CD4-positive, alpha-beta T cell treated with Interleukin-10 for 1 hour (primary cell): ENCODE data around the gene GAS2L3.
"Not testable (repeated sequence)": the region's sequence is repeated elsewhere in the genome, so short reads cannot be mapped to it uniquely, and the experiment has no call there.

Source experiments
- DNase-seq: peaks from one replicate; pipeline ENCODE4 v3.0.0-alpha.2; 2020

The GAS2L3 gene

DNA sequence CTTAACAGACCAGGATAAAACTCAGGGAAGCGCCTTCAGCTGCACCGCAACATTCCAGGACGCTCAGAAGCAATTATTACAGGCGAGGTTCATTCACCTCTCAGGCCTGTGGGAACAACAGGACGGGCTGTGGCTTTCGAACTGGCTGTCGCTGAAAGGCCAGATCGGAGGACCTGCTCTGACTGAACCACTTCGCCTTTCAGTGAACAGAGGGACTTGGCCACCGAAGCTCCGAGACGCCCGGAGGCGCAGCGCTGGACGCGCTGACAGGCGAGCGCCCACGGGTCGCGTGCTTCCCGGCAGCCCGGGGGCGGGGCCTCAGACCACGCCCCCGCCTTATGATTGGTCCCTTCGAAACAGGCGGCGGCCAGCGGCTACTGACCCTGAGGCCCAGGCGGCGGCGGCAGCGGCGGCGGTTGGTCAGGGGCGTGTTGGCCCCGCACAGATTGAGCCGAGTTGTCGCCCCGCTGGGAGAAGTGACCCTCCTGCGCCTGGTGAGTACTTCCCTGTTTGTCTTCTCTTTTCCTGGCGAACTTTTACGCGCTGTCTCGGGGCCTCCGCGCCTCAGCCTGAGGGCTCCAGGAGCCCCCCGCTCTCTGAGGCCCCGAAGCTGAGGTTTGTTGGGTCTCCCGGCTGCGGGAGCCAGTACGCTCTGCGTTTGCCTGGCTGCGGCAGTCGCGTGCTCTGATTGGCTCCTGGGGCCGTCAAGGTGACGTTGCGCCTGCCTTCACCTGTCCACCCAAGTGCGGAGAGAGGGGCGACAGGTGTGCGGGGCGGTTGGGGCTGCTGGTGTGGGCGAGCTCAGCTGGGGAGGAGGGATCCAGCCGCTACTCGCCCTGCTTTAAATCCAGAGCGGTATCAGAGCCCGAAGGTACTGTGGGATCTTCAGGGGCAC lies at the start of gene GAS2L3:
Gene GAS2L3, plus strand, starts transcription at position 393 of the 895 bp plus-strand sequence. CDS start 21,221 bp downstream, outside the sequence.
- peak; percentile 59 for DNase-seq

DNA sequence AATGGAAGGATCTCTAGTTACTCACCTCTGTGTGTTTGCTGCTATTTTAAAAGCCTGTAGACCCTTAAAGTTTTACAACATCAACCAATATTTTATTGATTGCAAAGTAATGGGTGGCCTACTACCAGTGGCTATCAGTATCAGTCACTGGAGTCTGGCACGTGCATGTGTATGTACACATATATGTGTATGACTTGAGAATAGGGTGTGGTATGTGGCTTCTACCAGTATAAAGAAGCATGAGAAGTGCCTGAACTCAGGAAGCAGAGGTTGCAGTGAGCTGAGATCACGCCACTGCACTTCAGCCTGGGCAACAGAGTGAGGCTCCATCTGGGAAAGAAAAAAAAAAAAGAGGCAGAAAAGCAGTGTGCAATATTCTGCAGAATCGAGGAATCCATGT lies 45.5 kb upstream of the GAS2L3 start:
- DNase-seq: no peak

DNA sequence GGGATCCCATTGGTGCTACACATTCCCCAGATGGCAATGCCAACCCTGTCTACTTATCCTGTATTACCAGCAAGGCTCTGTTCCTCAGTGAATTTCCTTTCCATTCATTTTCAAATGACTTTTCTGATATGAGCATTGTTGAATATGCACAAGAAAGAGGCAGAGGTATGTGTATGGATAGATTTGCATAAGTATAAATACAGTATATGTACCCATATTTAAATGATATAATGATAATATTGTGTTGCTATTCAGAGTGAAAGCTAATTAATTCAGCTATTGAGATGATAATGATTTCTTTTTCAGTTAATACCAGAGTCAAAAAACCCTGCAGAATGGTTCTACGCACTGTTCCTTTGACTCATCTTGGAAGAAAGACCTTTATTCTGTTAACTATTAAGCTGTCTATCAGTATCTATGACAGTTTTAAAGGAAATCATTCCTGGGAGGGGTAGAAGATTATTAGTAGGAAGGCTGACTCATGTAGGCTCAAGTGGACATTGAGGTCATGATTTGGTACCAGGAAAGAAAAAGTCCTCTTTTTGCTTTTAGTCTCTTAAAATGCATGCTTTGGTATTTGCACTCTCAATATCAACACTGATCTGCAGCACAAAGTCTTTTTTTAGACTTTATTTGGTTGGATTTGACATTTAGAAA lies 44.9 kb upstream of the GAS2L3 start:
- DNase-seq: no peak

DNA sequence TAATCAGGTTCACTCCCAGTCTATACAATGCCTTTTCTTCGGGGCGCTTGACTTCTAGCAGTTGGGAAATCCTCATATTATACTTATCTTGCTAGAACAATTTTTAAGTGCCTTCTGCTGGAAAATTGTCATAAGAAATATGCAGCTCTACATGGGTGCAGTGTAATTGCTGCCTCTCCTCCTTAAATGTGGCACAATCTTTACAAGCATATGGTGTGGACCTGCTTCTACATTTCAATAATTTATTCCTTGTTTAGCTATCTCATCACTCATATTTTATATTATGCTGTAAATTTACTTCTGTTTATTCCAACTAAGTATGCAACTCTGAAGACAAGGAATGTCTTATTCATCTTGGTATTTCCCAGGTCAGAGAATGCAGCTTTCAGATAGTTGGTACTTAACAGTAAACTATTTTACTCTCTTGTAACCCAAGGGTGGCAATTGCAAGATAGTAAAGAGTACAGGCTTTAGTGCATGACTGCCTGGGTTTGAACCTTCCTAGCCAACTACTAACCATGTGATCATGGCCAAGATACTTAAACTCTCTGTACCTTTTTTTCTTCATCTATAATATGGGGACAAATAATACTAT lies 43.6 kb upstream of the GAS2L3 start:
- no peak for DNase-seq

DNA sequence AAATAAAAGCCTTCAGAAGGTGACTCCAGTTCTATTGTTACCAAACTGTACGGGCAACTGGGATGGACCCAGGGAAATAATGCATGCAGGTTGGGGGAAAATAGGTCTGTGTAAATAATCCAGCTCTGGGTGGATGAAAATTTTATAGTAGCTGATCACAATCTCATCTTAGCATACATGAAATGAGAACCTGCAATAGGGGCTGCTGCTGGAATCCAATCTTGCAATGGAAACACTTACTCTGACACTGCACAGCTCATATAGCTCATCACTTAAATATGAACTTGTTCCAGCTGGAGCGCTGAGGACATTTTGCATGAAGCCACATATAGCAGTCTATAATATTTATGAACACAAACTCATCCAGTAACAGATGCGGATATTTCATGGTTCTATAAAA lies 40.1 kb upstream of the GAS2L3 start:
- no peak for DNase-seq

DNA sequence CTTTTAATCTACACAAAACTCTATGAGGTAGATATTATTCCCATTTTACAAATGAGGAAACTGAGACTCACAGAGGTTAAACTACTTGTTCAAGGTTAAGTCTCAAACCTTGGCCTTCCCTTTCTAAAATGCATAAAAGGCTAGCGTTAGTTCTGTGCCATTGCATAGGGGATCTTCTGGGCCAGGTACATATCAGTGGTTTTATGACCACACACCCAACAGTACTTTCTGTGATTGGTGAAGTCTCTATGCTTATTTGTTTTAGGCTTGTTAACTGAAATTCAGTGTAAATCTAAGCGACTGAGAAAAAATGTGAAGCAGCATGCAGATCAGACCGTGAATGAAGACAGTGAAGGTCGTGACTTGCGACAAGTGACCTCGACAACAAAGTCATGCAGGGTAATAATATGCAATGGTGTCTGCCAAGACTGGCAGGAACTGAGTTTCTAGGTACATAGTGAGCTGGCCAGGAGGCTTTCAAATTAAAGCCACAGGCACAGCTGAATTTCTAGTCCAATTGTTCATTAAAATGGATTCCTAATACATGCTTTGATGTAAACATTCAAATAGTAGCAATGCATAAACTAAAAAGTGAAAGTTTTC lies 38.8 kb upstream of the GAS2L3 start:
- DNase-seq: no peak

DNA sequence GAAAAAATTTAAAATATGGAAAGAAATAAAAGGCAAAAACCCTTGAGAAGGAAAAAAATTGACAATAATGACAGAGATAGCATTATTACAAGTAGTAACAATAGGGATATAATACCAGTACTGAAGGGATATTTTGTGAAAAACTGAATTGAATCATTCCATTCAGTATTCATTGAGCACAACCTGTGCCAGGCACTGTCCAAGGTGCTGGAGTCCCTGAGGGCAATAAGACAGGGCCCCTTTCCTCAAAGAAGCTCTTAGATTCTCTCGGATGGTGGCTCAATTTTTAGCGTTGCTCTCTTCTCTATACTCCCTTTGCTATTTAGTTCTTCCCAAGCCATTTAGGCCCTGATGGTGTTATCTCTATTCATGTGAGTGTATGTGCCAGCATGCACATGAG lies 34.3 kb upstream of the GAS2L3 start:
- no peak for DNase-seq

DNA sequence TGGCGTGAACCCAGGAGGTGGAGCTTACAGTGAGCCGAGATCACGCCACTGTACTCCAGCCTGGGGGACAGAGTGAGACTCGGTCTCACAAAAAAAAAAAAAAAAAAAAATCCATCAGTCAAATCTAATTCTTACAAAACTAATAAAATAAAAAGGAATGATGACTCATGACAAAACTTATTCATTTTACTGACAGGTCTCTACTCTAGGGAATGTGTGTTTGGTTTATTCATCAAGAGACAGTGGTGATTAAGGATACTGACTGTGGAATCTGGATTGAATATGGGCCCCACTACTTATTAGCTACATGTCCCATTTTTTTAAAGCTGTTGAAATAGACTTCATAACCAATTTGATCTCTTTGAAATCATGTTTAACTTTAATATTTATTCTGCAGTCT lies 29.3 kb upstream of the GAS2L3 start:
- DNase-seq: no peak

DNA sequence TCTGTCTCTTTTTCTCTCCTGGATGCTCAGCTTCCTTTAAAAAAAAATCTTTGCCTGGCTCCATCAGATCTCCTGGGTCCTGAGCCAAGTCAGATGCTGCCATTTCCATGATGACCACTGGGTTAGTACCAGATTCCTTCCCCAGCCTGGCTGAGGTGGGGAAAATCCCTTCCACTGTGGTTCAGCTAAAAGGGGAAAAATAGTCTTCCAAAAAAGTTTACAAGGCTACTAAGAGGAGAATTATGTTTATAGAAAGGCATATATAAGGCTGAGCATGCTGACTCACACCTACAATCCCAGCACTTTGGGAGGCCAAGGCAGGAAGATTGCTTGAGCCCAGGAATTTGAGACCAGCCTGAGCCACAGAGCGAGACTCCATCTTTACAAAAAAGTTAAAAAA lies 28.4 kb upstream of the GAS2L3 start:
- no peak for DNase-seq

DNA sequence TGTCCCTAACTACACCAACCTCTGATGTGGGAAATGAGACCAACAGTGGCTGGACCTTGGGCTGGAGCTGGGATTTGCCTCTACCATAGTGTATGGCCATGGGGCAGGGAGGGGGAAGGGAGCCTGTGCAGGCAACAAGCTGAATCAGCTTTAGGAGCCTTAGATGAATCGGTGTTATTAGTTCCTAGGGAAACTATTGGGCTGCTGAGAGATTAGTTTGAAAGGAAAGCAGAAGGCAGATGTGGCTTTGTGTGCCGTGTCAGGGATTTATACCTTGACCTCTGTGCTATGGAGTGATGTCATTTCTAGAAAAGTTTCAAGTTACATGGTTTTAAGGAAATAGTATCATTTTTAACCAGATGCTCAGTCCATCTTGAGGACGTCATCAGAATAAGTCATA lies 19.5 kb upstream of the GAS2L3 start:
- DNase-seq: no peak

DNA sequence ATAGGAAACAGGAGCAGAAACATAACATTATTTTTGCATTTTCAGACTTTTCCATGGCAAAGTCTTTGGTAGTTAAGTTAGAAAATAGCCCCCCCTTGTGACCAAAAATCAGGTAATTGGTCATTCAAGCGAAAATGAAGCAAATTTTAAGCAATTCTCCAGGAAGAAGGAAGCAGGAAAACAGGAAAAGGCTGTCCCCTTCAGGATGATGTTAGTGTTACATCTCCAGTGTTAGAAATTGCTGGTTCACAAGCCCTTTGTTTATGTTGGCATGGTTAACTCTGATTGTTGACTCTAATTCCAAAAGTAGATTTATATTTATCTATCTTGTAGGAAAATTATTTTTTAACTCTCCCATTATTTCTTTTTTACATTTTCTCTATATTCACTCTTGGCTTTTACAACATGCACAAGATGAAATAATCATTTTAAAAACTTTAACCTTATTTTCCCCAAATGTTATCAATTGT lies 18.8 kb upstream of the GAS2L3 start:
- peak; percentile 29 for DNase-seq

DNA sequence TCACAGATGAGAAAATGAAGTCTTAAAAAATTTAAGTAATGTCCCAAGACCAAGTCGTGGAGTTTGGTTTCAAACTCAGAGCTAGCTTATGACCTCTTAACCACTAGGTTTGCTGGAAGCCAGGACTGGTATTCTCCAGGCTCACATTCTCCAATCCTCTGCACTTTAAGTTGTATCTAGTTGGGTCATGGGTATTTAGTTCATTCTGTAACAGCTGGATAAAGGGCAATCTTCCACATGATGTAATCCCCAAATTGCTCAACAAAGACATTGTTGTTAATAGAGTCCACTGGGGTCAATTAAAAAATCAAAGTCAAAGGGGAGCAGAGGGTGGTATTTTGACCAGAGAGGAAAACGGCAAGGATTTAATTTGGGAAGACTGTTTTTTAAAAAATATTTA lies 17.8 kb upstream of the GAS2L3 start:
- DNase-seq: no peak

DNA sequence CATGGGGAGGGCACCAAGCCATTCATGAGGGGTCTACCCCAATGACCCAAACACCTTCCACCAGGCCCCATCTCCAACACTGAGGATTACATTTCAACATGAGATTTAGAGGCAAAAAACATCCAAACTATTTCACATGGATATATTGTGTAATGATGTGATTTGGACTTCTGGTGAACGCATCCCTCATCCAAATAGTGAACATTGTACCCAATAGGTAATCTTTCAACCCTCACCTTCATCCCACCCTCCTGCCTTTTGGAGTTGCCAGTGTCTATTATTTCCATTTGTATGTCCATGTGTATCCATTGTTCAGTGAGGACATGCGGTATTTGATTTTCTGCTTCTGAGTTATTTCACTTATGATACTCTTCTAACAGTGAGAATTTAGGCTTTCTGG lies 16.1 kb upstream of the GAS2L3 start:
- no peak for DNase-seq

DNA sequence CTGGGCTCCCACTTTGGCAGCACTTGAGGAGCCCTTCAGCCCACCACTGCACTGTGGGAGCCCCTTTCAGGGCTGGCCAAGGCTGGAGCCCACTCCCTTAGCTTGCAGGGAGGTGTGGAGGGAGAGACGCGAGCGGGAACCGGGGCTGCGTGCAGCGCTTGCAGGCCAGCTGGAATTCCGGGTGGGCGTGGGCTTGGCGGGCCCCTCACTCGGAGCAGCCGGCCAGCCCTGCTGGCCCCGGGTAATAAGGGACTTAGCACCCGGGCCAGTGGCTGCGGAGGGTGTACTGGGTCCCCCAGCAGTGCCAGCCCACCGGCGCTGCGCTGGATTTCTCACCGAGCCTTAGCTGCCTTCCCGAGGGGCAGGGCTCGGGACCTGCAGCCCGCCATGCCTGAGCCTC lies 14.2 kb upstream of the GAS2L3 start:
- DNase-seq: not testable (repeated sequence)

DNA sequence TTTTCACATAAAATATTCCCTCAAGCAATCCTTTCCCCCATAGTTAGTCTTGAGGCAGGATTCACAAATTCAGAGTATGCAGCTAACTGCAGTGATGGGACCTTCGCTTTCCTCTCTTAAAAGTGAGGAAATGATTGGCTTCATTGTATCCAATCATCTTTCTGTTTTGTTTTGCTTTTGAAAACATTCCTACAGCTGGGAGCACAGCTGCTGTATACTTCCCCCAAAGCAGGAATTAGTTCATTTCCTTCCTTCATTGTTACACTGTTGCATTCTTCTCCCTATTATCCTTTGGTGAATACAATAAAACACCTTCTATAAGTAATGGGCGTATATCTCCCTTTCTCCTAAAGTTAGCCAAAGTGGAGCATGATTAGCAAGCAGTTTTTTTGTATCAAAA lies 9.4 kb upstream of the GAS2L3 start:
- DNase-seq: no peak

DNA sequence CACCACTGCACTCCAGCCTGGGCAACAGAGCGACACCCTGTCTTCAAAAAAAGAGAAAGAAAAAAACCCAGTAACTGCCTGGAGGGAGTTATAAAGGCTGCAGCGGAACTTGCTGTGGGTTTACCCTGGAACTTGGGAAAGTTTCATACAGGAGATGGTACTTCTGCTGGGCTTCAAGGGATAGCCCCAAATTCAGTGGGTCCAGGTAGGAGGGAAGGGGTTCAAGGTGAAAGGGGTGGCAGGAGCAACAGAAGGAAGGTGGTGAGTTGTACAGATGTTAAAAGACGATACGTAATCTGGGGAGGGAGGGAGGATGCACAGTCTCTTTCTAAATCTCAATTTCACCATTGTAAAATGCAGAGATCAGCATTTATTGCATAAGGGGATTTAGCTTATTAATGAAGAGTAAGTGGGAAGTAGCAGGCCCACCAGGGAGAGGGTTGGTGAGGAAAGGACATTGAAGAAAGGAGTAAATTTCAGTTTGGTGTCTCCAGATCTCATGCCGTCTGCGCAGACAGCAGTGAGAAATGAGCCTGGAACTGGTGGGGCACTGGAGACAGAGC lies 8.5 kb upstream of the GAS2L3 start:
- DNase-seq: no peak

DNA sequence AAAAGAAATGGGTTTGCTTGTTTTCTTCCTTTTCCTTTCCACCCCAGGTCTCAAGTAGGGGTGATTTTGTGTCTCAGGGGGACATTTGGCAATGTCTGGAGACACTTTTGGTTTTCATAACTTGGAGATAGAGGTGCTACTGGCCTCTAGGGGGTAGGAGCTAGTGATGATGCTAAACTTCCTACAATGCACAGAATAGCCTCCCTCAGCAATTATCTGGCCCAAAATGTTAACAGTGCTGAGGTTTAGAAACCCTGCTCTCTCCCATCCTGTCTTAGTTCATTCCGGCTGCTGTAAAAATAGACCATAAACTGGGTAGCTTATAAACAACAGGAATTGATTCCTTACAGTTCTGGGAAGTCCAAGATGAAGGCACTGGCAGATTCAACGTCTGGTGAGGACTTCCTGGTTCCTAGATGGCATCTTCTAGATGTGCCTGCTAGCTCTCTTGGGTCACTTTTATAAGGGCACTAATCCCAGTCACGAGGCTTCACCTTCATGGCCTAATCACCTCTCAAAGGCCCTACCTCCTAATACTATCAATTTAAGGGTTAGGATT lies 7.4 kb upstream of the GAS2L3 start:
- no peak for DNase-seq

DNA sequence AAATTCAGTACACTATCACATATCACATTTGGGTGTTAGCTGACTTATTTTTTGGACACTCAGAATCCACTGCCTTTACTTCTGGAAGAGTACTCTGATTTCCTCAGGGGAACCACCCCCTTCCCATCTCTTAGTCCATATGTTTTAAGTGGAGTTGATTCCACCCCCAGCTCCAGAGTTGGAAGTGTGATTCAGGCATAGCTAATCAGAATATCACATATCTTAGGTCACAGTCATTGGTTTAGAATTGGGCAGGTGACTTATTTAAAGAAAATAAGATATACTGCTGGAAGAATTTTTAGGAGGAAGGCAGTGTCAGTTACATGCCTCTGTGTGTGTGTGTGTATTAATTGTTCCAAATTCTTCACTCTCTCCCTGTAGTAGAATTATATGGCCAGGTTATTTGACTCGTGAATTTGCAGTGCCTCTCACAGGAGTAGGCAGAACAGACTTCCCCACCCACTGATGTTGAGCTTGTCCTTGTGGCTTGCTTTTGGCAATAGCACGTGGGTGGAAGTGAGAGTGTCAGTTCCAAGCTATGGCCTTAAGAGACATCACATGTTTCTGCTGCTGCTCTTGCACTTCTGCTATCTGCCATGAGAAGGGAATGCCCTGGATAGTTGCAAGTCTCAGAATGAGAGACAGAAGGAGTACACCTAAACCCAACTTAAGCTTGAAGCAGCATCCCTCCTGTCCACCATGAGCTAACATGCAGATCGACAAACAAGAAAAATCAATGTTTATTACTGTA lies 6.4 kb upstream of the GAS2L3 start:
- peak; percentile 11 for DNase-seq

DNA sequence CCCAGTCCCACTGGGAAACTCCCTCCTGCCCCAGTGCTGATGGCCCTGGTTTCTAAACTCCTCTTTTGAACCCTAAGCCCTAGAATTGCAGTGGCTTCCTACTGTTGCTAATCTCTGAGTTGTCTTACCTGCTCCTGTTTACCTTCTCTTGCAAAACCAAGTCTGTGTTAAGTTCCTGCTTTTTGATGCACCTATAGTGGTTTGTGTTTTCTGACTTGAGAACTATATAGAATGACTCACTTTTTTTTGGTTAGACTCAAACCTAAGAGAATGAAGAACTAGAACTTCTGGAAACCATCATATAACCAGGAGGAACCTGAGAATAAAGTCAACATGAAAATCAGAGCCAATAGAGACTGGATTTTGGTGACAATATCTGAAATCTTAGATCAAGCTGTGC lies 5.5 kb upstream of the GAS2L3 start:
- no peak for DNase-seq

DNA sequence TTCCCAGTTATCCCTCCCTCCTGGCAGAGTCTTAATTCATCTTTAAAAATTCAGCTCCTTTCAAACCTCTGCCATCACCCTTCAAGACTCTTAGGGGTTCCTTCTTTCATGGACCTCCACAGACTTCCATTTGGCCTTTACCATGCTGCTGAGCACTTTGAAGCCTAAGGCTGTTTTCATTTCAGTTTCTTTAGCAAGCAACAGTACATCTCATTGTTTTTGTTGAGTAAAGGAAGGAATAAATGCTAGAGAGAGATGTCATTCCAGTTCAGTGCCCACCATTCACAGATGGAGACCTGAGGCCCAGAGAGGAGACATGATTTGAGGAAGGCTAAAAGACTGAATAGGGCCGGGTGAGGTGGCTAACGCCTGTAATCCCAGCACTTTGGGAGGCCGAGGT lies 1.3 kb upstream of the GAS2L3 start:
- DNase-seq: no peak

DNA sequence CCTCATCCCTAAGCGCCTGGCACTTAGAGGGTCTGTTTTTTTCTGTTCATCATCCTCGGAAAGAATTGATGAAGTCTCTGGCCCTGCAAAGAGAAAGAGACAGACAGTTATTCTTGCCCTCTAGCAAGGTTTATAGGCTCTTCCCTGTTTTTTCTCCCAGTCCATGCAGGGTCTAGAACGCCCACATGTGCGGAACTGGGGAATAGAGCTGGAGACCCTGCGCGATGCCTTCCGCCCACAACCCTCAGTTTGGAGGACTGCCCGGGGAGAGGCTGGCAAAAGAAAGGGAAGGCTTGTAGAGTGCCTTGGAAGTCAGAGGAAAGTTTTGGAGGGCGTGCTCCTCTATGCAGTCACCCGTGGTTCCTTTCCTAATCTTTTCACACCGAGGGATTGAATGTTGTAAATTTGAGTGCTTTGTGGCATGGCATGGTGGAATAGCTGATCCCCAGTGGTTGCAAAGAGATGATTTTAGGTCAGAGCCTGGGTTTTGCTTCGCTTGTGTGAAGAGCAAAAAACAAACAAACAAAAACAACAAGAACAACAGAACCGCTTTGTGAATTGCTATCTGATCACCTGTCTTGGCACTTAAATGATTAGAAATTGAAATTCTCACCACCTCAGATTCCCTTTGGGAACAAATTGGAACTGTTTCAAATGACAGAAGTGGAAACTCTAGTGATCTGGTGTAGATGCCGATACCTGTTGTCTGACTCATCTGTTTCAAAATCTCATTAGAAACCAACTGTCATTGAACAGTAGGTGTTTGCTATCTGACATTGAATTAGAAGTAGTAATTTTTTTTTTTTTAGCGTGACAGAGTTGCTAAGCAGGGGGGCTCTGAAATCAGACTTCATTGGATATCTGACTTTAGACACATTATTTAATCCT lies 947 bp downstream of the GAS2L3 start:
- no peak for DNase-seq
